ENCODE results near the gene KRT1. TPM values are rescaled to one million over a fixed set of nuclear protein-coding genes. Genes with fewer than 3 reads are reported as not detected.

Gene KRT1
- total RNA-seq, 1 experiment from 2014 or later = not detected

- DNase-seq = no peak
- intact Hi-C loops (cut with micrococcal nuclease; ENCODE audit: unreplicated experiment) = loop anchor here (5.0 kb wide), 1 partner anchor 205 kb away; no protein-coding TSS in a partner anchor
- no peak overlapping the region for H3K4me3 Mint-ChIP-seq (ENCODE audit: low read depth, unreplicated experiment)
- H3K9me3 Mint-ChIP-seq (ENCODE audit: low read depth, unreplicated experiment) = no peaks in the 10 kb centered on the region
- no TSS peak for BruUV-seq (replicated peaks)
- CTCF ChIA-PET = interaction anchor here (1.1 to 1.6 kb wide), 3 partner anchors 193 to 206 kb away, joined by 3 to 5 read pairs (median 3); no protein-coding TSS in a partner anchor
- H3K27ac Mint-ChIP-seq (ENCODE audit: unreplicated experiment) = no peak overlapping the region
- H3K4me1 Mint-ChIP-seq (ENCODE audit: low read depth, unreplicated experiment) = no peaks in the 10 kb centered on the region
- H3K27me3 Mint-ChIP-seq (ENCODE audit: unreplicated experiment) = no peaks in the 10 kb centered on the region
- no peaks in the 10 kb centered on the region for H3K36me3 Mint-ChIP-seq (ENCODE audit: insufficient read depth, unreplicated experiment)
- no peak for TF ChIP-seq CTCF (IDR thresholded peaks at IDR 0.05; ENCODE audit: unreplicated experiment)
Measured at GRCh38 chr12:52667509-52667908, 12.7 kb downstream of the KRT1 start.

GRCh38 chr12:52666471-52666870 is 13.7 kb downstream of the KRT1 start:
- Mint-ChIP-seq H3K9me3 (ENCODE audit: low read depth, unreplicated experiment) (no peaks in the 10 kb centered on the region), H3K27ac (ENCODE audit: unreplicated experiment) (no peak overlapping the region), H3K36me3 (ENCODE audit: insufficient read depth, unreplicated experiment) (no peaks in the 10 kb centered on the region), H3K4me1 (ENCODE audit: low read depth, unreplicated experiment) (no peaks in the 10 kb centered on the region), H3K27me3 (ENCODE audit: unreplicated experiment) (no peaks in the 10 kb centered on the region), H3K4me3 (ENCODE audit: low read depth, unreplicated experiment) (no peak overlapping the region)
- no TSS peak for BruUV-seq (replicated peaks)
- no peak for DNase-seq
- TF ChIP-seq CTCF (IDR thresholded peaks at IDR 0.05; ENCODE audit: unreplicated experiment) = no peak
- intact Hi-C loops (cut with micrococcal nuclease; ENCODE audit: unreplicated experiment) = loop anchor here (5.0 kb wide), 1 partner anchor 206 kb away; no protein-coding TSS in a partner anchor
- CTCF ChIA-PET = interaction anchor here (0.6 to 1.6 kb wide), 5 partner anchors 115 to 207 kb away, joined by 3 to 9 read pairs (median 3); no protein-coding TSS in a partner anchor

GRCh38 chr12:52663420-52663819 is 16.8 kb downstream of the KRT1 start:
- Mint-ChIP-seq H3K9me3 (ENCODE audit: low read depth, unreplicated experiment) (no peaks in the 10 kb centered on the region), H3K36me3 (ENCODE audit: insufficient read depth, unreplicated experiment) (no peaks in the 10 kb centered on the region), H3K27ac (ENCODE audit: unreplicated experiment) (no peak overlapping the region), H3K27me3 (ENCODE audit: unreplicated experiment) (peaks cover 19% of the 10 kb centered on the region), H3K4me3 (ENCODE audit: low read depth, unreplicated experiment) (no peak overlapping the region), H3K4me1 (ENCODE audit: low read depth, unreplicated experiment) (no peaks in the 10 kb centered on the region)
- intact Hi-C loops (cut with micrococcal nuclease; ENCODE audit: unreplicated experiment) = no loop called here
- no peak for DNase-seq
- no TSS peak for BruUV-seq (replicated peaks)
- CTCF ChIA-PET = no interaction called here
- TF ChIP-seq CTCF (IDR thresholded peaks at IDR 0.05; ENCODE audit: unreplicated experiment) = no peak

GRCh38 chr12:52662918-52663229 is 17.3 kb downstream of the KRT1 start:
- Mint-ChIP-seq H3K4me3 (ENCODE audit: low read depth, unreplicated experiment) (no peak overlapping the region), H3K9me3 (ENCODE audit: low read depth, unreplicated experiment) (no peaks in the 10 kb centered on the region), H3K4me1 (ENCODE audit: low read depth, unreplicated experiment) (no peaks in the 10 kb centered on the region), H3K27me3 (ENCODE audit: unreplicated experiment) (peaks cover 24% of the 10 kb centered on the region), H3K27ac (ENCODE audit: unreplicated experiment) (no peak overlapping the region), H3K36me3 (ENCODE audit: insufficient read depth, unreplicated experiment) (no peaks in the 10 kb centered on the region)
- no peak for DNase-seq
- CTCF ChIA-PET = no interaction called here
- intact Hi-C loops (cut with micrococcal nuclease; ENCODE audit: unreplicated experiment) = no loop called here
- TF ChIP-seq CTCF (IDR thresholded peaks at IDR 0.05; ENCODE audit: unreplicated experiment) = no peak
- no TSS peak for BruUV-seq (replicated peaks)
